Measurements from ENCODE around the gene DUSP15.
"Not testable (repeated sequence)": the region's sequence is repeated elsewhere in the genome, so short reads cannot be mapped to it uniquely, and the experiment has no call there.

Gene DUSP15

DNA sequence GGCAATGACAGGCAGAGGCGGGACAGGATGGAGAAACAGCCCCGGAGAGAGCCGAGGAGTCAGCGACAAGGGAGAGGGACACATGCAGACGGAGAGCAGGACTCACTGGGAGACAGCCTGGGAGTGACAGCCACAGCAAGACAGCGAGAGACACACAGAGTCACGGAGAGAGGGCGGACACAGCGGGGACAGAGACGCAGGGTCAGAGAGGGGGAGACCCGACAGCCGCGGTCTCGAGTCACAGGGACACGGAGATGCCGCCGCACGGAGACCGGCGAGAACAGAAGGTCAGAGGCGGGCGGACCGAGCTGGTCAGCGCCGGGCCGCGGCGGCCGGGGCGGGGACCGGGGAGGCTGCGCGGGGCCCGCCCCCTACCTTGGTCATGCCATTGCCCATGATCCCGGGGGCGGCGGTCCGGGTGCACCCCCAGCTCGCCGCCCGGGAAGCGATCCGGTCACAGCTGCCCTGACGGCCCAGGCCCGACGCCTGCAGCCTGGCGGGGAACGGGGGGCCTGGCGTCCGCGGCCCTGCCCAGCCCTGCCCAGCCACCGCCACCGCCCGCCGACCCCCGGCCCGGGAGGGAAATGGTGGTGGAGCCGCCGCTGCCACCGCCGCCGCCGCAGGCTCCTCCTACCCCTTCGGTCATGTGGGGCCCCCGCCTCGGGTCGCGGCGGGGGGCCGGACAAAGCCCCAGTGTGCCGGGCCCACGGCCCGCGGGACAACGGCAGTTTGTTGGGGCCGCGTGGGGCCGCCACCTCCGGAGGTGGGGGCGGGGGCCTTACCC, at the start of gene DUSP15, which contains the start of gene TTLL9:
Gene DUSP15, minus strand, starts transcription at position 586 of the 784 bp plus-strand sequence. Its CDS starts 190 bp downstream, at position 396.
Gene TTLL9, plus strand, starts transcription at position 693 of the 784 bp plus-strand sequence. CDS start 493 bp downstream, outside the sequence.
- DNase-seq (ENCODE audit: low read depth in 2 of 2, low spot score in 1 of 2), result no peak

DNA sequence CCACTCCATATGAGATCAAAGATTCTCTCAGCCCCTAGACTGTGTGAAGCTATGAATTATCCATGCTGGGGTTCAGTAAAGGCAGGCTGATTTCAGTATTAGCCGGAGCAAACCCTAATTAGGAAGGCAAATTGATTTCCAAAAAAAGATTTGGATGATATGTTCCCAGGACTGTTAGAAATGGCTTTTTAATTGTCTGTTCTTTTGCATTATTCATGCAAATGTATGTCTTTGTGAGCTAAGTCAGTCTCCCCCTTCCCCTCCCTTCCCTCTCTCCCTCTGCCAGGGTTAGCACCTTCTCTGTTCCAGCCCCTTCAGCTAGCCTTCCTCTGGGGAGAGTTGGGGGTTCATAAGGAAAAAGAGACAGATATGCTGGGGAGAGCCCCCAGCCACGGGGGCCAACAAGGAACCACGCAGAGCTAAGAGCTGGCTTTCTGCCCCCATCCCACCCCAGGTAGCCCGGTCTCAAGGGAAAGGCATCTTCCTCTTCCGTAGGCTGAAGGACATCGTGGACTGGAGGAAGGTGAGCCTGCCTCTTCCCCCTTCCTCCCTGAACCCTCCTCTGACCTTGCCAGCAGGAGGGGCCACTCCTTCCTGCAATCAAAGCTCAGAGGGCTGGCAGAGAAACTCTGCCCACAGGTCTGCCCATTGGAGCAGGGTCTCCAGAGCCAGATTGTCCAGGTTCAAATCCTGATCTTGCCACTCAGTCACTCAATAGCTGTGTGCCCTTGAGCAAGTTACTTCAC, 49.3 kb upstream of the DUSP15 start:
- DNase-seq (ENCODE audit: low read depth in 2 of 2, low spot score in 1 of 2), result no peak

- no peak for DNase-seq (ENCODE audit: low read depth in 2 of 2, low spot score in 1 of 2)
Measured at GRCh38 chr20:31918466-31919105, 48.3 kb upstream of the DUSP15 start.

GRCh38 chr20:31917962-31918412, 47.7 kb upstream of the DUSP15 start:
- DNase-seq (ENCODE audit: low read depth in 2 of 2, low spot score in 1 of 2), result not testable (repeated sequence)

DNA sequence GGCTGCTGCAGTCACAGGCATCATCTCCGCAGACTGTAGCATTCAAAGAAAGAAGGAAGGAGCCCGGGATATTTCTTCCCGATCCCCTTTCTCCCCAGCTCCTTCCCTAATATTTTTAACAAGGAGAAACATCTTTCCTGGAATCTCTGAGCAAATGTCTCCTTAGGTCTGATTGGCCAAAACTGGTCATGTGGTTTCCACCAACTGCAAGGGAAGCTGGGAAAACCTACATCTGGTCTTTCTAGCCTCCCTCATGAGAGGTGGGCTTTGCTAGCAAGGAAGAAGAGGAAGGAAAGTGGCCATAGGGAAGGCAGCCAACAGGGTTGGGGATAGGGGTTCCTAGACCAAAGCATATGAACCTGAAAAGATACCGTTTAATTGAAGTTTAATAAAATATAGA, 46.4 kb upstream of the DUSP15 start:
- DNase-seq (ENCODE audit: low read depth in 2 of 2, low spot score in 1 of 2), result no peak

GRCh38 chr20:31915491-31916280, 45.4 kb upstream of the DUSP15 start:
- DNase-seq (ENCODE audit: low read depth in 2 of 2, low spot score in 1 of 2), result no peak

DNA sequence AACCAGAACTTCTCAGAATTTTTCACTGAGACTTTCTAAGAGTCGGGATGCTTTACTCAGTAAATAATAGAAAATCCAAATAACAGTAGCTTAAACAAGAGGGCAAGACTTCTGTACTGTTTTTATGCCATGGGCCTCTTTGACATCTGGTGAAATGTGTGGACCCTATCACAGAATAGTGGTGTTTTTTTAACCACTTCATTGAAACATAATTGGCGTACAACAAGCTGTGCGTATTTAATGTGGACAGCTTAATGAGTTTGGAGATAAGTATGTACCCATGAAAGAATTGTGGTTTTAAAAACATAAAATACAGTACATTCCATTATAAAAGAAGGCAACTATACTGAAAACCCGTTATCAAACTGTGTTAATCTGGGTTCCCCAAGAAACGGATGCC, 43.8 kb upstream of the DUSP15 start:
- no peak for DNase-seq (ENCODE audit: low read depth in 2 of 2, low spot score in 1 of 2)

DNA sequence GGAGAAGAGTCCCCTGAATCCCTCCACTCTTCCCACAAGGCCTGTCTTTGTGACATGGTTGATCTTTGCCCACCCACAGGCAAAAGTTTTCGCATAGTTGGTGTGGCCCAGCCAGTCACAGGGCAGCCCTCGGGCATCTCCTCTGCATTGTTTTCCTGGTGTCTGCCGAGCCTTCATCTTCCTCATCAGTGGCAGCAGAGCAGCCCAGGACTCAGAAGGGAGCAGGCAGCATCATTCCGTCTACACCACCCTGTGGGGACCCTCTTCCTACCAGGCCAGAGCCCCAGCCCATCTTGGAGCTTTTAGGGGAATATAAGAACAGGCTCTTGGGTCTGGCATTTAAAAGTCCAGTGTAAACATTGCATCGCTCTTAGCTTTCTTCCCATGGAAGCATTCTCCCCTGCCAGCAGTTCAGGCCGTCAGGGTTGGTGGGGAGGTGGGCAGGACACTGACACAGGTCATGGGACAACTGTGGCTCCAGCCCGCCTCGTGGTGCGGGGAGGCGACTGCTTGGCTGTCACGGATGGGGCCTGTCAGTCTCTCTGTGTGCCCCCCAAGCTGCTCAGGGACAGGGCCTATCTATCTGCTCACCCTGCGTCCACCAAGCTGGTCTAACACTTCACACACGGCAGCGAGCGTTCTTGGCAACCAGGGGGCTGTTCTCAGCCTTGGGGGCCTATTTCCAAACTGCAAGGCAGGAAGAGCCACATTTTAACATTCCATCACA, 43.3 kb upstream of the DUSP15 start:
- no peak for DNase-seq (ENCODE audit: low read depth in 2 of 2, low spot score in 1 of 2)

DNA sequence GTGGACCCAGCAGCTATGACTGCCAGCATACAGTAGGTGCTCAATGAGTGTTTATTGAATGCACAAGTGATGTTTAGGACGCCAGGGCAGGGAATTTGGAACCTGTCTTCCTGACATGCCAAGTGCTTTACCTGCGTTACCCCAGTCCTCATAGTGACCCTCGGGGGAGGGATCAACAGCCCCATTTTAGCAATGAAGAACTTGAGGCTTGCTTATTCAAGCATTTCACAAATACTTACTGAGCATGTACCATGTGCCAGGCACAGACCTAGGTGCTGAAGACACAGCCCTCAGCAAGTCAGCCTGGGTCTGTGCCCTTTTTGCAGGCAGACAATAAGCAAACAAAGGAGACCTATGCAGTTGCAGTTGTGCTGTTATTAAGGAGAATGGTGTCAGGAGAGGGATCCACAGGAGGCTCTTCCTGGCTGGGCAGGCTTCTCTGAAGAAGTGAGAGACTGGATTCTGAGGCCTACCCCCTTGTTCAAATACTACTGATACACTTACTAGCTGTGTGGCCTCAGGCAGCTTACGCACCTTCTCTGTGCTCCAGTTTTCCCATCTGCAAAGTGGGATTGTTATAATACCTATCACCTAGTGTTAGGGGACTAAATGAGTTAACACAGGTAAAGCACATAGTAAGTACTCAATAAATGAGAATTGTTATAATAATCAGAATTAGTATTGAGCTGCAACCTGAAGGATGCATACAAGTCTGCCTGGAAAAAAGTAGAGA, 39.9 kb upstream of the DUSP15 start:
- DNase-seq (ENCODE audit: low read depth in 2 of 2, low spot score in 1 of 2), result no peak

GRCh38 chr20:31909253-31910070, 39.1 kb upstream of the DUSP15 start:
- DNase-seq (ENCODE audit: low read depth in 2 of 2, low spot score in 1 of 2), result no peak

GRCh38 chr20:31908424-31908823, 38.1 kb upstream of the DUSP15 start:
- no peak for DNase-seq (ENCODE audit: low read depth in 2 of 2, low spot score in 1 of 2)

- no peak for DNase-seq (ENCODE audit: low read depth in 2 of 2, low spot score in 1 of 2)
Measured at GRCh38 chr20:31908016-31908415, 37.7 kb upstream of the DUSP15 start.

DNA sequence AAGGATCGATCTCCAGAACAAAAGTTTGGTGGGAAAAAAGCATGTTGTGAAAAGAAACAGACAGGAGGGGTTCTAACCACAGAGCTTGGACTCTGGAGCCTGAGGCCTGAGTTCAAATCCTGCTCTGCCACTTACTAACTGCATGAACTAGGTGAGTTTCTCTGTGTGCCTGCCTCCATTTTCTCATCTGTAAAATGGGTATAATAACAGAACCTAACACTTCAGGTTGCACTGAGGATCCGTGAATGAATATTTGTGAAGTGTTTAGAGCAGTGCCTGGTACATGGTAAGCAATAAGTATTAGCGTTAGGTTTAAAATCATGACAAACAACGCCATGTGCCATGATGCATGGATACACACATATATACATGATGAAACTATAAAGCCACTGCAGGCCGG, 36.7 kb upstream of the DUSP15 start:
- no peak for DNase-seq (ENCODE audit: low read depth in 2 of 2, low spot score in 1 of 2)

GRCh38 chr20:31906001-31906400, 35.7 kb upstream of the DUSP15 start:
- no peak for DNase-seq (ENCODE audit: low read depth in 2 of 2, low spot score in 1 of 2)

- no peak for DNase-seq (ENCODE audit: low read depth in 2 of 2, low spot score in 1 of 2)
Measured at GRCh38 chr20:31903627-31904386, 33.5 kb upstream of the DUSP15 start.

DNA sequence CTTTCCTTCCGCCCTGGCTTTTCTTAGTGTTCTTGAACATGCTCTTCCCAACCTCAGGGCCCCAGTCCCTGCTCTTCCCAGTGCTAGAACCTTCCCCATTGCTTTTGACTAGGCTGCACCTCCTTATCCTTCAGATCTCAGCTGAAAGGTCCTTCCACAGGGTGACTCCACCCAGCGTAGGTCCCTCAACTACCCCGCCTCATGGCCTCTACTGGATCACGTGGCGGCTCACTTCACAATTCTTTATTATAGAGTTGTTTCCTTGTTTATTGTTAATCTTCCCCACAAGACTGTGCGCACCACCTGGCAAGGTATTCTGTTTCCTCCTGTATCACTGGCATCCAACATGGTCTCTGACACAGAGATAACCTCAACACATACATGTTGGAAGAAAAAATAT, 31.3 kb upstream of the DUSP15 start:
- DNase-seq (ENCODE audit: low read depth in 2 of 2, low spot score in 1 of 2), result no peak

DNA sequence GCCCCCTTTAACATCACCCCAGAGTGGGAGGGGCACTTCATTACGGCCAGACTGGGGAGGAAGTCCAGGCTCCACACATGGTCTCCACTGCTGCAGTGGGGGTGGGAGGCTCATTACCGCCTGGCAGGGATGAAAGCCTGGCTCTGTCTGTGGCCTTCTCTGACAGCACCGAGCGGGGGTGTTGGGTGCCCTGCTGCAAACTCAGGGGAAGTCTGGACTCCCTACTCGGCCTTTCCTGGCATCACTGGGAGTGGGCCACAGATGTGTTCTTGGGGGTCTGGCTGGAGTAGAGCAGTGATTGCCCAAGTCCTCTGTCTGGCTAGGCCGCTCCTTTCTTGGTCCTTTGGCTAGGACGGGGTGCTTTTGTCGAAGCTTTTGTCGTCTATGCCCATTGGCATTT, 27.2 kb upstream of the DUSP15 start:
- DNase-seq (ENCODE audit: low read depth in 2 of 2, low spot score in 1 of 2), result no peak

- no peak for DNase-seq (ENCODE audit: low read depth in 2 of 2, low spot score in 1 of 2)
Measured at GRCh38 chr20:31896049-31896448, 25.7 kb upstream of the DUSP15 start.

Measured in stimulated activated CD8-positive, alpha-beta memory T cell treated with anti-CD3 and anti-CD28 coated beads, Interleukin-4, amount 100 ng/mL, for 4 hours (primary cell).